Stromal cell of bone marrow (primary cell): ENCODE measurements around the gene POU2F1.
A peak's percentile ranks its signal among the peaks of the same experiment; 100 is the strongest.
"Not testable (repeated sequence)": the region's sequence is repeated elsewhere in the genome, so short reads cannot be mapped to it uniquely, and the experiment has no call there.

Experiments used
- DNase-seq: peaks from one replicate; pipeline ENCODE4 v3.0.0-alpha.2; 2012; ENCODE audit warnings: low read depth

Gene POU2F1

DNA sequence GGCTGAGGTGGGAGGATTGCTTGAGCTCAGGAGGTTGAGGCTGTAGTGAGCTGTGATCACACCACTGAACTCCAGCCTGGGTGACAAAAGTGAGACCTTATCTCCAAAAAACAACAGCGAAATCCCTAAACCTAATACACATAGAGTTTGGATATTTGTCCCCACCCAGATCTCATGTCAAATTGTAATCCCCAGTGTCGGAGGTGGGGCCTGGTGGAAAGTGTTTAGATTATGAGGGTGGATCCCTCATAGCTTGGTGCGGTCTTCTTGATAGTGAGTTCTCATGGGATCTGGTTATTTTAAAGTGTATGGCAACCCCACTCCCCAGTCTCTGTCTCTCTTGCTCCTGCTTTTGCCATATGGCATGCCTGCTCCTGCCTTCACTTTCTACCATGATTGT lies 94.0 kb downstream of the POU2F1 start:
- DNase-seq = no peak

DNA sequence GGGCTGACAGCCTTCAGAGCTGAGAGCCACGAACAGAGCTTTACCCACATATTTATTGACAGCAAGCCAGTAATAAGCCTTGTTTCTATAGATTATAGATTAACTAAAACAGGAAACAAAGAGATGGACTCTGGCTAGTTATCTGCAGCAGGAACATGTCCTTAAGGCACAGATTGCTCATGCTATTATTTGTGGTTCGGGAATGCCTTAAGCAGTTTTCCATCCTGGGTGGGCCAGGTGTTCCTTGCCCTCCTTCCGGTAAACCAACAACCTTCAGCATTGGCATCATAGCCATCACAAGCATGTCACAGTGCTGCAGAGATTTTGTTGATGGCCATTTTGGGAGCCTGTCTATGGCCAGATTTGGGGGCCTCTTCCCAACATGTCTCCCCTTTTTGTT lies 96.8 kb downstream of the POU2F1 start:
- no peak for DNase-seq

DNA sequence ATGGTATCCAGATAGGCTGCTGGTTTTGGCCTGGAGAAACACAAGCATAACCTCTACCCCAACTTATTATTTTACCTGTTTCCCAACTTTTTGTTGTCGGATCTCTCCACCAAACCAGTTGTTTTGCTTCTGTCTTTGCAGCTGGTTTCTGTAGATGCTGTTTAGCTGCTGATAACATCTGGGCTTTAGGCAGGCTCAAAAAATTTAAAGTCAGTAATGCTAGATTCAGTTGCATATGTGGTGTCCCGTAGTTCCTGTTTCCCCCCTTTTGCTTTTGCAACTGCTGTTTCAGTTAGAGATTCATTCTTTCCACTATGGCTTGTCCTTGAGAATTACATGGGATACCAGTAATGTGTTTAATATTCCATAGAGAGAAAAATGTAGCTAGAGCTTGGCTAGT lies 98.5 kb downstream of the POU2F1 start:
- not testable (repeated sequence) for DNase-seq

DNA sequence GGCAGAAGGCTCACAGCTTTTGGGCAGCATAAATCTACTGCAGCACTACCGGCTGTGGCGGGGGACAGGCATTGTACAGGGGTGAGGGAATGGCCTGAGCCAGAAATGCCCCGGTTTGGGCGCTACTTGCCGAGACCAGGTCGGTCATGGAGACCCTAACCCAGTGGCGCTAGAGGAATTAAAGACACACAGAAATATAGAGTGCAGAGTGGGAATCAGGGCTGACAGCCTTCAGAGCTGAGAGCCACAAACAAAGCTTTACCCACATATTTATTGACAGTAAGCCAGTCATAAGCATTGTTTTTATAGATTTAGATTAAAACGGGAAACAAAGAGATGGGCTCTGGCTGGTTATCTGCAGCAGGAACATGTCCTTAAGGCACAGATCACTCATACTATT lies 101.8 kb downstream of the POU2F1 start:
- no peak for DNase-seq

DNA sequence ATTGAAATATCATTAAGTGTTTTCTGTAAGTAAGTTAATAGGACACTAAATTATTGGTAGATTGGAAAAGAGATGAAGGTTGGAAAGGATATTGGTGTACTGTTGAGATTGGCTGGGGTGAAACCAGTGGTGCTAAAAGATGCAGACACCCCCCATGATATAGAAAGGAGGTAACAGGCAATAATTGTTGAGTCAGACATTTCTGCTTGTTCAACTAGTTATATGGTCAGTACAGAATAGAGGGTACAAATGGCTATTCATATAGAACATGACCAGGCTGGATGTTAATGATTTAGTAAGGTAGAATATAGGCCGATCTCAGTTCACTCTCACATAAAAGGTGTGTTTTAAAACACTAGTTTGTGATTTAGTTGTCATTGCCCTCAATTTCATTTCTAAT lies 104.5 kb downstream of the POU2F1 start:
- no peak for DNase-seq

DNA sequence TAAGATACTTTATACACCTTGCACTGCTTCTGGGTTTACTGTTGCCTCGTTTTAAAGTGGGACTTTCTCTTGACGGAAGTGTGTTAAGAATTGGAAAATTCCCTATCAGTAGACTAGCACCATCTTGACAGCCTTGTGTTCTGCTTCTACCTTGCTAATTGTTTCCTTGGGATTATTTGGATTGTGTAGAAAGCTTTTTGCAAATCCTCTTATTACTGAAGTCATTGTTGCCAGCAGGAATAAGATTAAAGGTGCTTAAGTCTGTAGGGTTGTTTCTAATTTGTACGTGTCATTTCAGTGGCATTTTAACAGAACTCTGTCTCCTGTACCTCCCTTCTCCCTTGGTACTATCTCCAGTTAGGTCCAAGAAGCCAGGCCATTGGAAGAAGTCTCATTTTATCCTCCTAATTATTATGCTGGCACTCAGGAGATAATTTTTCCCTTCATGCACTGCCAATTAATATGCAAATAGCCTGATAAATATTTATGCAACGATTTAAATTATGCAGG lies 107.7 kb downstream of the POU2F1 start:
- no peak for DNase-seq

DNA sequence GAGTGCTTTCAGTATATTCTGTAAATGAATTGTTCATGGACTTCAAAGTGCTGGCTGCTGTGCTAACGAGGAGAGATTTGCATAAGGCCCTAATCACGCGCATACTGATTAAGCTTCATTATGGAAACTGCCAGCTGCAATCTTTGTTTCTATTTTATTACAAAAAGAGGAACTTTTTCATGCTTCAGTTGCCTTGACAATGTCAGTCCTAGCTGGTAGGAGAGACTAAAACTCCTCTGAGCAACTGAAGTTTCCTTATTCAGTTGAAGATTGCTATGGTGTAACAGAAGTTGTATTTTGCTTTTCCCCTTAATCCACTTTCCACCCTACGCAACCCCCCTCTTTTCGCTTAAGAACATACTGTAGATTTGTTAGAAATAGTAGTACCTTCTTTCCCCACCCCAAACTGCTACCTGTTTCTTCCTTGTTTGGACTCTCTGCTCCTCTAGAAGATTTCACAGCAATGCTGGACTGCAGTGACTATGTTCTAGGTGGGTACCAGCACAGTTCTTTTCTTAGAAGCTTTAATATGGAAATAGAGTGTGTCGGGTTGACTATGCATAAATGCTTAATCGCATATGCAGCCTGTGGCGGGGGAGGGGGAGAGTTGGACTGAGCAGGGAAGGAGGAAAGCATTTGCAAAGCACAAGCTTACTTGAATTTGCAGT lies 108.3 kb downstream of the POU2F1 start:
- no peak for DNase-seq

DNA sequence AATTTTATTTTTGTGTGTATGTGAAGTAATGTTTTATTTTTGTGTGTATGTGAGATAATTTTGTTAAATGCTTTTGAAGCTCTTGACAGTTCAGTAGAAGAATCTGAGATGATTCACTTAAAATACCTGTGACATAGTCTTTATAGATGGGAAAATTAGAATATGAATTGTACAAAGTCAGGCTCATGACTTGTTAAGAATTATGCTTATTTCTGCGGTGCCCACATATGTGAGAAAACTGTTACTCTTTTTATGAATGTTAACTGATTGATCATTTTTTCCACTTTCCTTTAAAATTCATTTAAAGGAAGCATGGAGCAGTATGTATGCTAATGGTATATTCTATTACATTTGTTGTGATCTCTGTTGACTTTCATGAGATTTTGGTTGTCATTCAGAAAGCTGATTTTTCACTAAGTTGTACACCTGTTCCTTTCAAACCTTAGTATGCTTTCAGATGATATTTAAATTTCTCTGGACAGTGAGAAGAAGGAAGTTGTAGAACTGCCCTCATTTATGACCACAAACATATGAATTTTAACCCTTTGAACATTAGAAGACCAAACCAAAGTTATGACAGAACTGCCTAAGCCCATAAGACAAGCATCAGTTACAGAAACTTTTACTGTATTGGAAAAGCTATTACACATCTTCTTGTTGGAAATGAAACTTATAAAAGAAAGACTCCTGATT lies 110.1 kb downstream of the POU2F1 start:
- no peak for DNase-seq

DNA sequence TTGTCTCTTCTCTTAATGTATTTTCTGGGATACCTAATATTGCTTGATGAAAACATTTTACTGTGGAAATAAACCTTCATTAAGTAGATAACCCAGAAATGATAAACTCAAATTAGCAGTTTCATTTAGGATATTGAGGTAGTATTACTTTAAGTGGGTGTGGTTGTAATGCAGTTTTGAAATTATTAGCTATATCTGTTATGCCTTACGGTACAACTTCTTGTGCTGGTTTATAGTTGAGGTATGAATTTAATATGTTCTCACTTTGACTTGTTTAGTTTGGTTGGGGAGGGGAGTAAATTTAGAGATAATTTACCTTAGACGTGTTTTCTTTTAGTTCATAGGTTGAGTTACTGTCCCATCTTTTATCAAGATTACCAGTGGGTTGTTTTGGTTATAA lies 111.0 kb downstream of the POU2F1 start:
- DNase-seq = no peak

DNA sequence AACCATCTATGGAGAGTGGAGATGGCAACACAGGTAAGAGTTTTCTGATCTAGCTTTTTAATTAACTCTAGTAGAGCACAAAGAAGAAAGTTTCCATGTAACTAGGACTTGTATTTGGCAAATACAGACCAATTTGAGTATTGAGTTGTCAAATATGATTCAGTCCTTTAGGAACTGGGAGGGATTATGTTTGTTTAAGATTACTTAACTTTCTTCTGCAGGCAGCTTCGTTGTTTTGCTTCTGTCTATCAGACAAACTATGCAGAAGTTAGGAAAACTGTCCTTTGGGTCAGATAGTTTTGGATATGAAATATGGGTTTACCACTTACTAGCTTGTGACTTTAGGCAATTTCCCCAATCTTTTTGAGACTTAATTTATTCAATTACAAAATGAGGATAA lies 111.8 kb downstream of the POU2F1 start:
- DNase-seq = peak; percentile 18

DNA sequence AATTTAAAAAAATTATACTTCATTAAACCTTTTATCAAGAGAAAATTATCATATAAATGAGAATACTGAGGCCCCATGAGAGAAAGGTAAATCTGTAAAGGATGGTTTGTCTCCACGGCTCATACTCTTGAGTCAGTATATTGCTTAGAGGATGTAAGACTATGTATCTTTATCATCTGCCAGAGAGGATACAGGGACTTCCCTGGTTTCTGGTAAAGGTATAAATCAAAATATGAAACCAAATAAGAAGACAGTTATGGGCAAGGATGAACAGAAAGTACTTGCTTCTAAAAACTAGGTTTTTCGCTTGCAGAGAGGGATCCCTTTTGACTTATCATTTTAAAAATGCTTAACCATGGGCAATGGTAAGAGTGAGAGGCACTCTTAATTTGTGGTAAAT lies 112.4 kb downstream of the POU2F1 start:
- DNase-seq = no peak

DNA sequence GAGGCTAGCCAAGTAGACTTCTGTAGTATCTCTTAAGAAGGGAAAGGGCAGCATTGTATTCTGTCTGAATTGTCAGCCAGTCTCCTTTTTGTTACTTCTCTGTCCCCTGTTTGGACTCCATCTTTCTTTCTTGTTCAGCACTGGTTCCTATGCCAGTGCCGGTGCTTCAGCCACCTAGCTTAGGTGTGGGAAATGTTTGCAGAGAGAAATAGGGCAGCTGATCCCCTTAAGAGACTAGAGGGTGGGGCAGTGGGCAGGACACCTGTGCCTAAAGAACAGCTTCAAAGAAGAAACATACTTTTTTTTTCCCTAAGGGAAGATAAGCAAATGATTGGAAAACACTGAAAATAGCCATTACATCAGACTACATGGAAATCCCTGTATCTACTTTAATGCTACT lies 113.0 kb downstream of the POU2F1 start:
- DNase-seq = no peak

DNA sequence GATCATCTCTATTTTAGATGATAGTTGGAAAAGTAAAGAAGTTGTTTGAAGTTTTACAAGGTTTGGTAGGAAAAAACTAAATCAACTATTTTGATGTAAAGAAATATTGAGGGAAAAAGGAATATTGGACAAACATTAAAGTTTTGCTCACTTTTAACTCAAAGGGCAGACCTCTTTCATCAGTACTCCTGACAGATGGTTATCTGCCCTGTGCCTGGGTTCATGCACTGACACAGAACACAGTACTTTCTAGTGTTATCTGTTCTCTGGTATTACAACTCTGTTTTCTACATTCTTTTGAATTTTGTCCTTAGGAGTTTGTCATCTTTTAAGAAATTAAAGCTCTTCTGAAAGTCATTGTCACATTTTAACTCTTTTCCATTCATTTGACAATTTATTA lies 118.7 kb downstream of the POU2F1 start:
- no peak for DNase-seq

DNA sequence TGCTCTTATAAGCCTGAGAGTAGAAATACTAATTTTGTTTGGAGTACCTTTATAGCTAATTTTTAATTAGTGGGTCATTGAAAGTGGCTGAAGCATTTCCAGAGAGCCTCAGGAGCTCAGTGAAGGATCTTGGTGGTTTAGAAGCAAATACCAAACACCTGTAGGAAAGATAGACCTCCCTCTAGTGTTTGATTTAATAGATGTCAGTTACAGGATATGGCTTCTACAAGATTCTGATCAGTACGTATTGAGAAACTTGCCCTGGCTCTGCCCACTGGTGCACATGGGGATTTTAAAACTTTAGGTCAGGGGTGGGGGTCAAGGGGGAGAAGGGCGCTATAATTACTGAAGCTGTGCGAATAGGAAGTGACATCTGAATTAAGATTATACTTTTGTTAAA lies 122.2 kb downstream of the POU2F1 start:
- DNase-seq = no peak

DNA sequence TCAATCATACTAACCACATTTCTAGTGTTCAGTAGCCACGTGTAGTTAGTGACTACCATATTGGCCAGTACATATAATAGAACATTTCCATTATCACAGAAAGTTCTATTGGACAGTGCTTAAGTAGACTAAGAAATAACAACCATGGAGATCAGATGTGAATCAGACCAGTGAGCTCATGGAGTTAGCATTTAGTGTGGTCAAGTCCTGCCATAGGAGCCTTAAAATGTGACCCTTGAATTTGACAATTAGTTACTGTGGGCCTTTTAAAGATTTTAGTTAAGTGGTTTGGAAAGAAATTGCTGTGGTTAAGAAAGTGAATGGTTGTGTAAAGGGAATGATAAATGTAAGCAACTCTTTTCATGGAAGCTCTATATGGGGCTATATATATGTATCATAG lies 123.4 kb downstream of the POU2F1 start:
- DNase-seq = peak; percentile 7

DNA sequence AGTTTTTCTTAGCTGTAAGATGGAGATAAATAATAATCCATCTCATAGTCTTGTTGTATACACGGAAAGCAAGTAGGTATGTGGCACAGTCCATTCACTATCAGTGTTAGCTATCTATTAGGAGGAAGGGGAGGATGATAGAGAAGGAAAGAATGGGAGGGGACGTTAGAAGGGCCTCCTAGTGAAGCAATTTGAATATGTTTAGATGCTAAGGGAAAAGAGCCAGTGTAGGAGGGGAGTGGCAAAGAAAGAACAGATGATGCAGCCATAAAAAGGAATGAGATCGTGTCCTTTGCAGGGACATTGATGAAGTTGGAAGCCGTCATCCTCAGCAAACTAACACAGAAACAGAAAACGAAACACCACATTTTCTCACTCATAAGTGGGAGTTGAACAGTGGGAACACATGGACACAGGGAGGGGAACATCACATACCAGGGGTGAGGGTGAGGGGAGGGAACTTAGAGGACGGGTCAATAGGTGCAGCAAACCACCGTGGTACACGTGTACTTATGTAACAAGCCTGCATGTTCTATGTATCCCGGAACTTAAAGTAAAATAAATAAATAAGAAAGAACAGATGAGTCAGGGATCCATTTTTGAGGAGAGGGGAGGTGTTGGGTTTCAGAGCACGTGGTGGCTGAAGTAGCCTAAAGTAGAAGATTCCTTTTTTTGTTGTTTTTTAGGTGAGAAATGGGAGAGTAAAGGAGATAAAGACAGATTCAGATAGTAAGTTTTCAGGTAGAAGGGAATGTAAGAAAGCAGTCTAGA lies 124.1 kb downstream of the POU2F1 start:
- no peak for DNase-seq

DNA sequence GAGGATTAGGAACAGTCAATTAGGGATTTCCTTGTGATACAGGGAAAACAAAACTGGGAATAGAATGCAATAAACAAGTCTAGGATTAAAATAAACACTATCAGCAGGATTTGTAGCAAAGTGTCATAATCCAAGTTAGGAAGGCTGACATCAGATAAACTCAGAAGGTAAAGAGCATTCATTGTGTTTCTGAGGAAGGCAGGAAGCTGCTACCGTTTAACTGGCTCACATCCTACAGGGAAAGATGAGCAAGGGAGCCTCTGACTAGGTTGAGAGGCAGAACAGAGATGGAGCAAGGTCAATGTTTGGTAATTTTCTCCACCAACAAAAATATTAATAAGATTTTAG lies 124.7 kb downstream of the POU2F1 start:
- DNase-seq = no peak

DNA sequence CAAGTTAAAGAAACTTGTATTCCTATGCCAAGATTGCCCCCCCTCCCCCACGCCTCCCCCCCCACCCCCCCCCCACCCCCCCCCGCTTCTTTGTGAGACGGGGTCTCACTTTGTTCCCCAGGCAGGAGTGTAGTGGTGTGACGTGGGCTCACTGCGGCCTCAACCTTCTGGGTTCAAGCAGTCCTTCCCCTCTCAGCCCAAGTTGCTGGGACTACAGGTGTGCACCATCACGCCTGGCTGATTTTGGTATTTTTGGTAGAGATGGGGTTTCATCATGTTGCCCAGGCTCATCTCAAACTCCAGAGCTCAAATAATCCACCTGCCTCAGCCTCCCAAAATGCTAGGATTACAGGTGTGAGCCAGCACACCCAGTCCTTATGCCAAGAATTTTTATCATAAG lies 136.6 kb downstream of the POU2F1 start:
- no peak for DNase-seq

DNA sequence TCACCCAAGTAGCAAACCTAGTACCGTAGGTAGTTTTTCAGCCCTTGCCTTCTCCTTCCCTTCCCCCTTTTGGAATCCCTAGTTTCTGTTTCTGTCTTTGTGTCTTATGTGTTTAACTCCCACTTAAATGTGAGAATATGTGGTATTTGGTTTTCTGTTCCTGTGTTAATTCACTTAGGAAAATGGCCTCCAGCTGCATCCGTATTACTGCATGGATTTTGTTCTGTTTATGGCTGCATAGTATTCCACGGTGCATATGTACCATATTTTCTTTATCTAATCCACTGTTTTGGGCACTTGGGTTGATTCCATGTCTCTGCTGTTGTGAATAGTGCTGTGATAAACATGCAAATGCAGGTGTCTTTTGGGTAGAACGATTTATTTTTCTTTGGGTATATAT lies 138.6 kb downstream of the POU2F1 start:
- DNase-seq = no peak

DNA sequence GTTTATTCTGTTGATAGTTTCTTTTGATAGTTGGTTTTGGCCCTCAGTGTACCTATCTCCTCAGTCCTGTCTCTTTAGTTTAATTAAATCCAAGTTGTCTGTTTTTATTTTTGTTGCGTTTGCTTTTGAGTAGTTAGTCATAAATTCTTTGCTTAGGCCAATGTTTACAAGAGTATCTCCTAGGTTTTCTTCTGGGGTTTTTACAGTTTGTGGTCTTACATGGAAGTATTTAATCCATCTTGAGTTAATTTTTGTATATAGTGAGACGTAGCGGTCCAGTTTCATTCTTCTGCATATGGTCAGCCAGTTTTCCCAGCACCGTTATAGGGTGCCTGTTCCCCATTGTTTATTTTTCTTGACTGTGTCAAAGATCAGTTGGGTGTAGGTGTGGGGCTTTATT lies 139.4 kb downstream of the POU2F1 start:
- no peak for DNase-seq

DNA sequence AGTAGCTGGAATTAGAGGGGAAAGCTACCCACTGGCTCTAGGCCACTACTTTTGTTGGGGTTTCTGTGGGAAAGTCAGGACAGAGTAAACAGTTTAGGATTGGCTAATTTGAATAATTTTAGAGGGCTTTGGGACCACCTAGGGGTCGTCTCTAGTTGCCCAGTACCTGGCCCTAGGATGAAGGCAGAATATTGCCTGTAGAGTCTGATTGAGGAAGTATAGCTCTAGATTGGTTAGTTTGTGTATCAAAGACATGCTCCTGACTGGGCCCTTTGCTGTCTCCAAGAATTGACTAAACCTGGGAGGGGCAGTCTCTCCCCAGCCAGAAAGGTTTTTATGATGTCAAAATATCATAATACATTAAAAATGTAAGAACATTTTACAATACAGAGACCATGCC lies 142.0 kb downstream of the POU2F1 start:
- no peak for DNase-seq

DNA sequence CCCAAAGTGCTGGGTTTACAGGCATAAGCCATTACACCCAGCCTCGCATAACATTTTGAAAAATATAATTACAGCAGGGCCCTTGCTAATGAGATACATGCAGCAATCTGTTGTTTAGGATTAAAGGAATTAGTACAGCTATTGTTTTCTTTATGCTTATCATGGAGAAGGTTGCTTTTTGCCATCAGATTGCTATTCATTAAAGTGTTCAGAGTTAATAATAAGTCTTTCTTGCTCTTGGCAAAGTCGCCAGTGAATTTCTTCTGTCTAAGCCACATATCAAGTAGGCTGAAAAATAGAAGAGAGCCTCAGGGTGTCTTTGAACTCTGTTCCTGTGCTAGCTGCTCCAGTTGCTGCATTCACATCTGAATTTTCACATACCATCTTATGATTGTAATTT lies 144.1 kb downstream of the POU2F1 start:
- DNase-seq = no peak

DNA sequence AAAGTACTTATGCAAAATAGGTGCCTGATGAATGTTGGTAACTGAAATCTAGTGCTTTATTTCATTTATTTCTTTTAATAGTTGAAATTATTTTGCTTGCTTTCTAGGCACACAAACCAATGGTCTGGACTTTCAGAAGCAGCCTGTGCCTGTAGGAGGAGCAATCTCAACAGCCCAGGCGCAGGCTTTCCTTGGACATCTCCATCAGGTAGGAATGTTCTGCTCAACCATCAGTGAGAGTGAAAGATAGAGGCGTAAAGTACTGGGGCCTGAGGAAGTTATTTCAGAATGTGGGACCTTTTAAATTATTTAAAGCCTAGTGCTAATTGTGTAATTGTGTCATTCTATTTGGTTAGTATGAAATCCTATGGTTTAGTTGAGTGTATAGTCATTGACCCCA lies 144.7 kb downstream of the POU2F1 start:
- no peak for DNase-seq
